NCI-H82 (cell line): ENCODE measurements around the gene FSTL4.
"Not testable (repeated sequence)": the region's sequence is repeated elsewhere in the genome, so short reads cannot be mapped to it uniquely, and the experiment has no call there.

ENCODE experiments used
- DNase-seq: peaks from one replicate; lab custom pipeline; 2025; lab: John Stamatoyannopoulos, UW

The FSTL4 gene

DNA sequence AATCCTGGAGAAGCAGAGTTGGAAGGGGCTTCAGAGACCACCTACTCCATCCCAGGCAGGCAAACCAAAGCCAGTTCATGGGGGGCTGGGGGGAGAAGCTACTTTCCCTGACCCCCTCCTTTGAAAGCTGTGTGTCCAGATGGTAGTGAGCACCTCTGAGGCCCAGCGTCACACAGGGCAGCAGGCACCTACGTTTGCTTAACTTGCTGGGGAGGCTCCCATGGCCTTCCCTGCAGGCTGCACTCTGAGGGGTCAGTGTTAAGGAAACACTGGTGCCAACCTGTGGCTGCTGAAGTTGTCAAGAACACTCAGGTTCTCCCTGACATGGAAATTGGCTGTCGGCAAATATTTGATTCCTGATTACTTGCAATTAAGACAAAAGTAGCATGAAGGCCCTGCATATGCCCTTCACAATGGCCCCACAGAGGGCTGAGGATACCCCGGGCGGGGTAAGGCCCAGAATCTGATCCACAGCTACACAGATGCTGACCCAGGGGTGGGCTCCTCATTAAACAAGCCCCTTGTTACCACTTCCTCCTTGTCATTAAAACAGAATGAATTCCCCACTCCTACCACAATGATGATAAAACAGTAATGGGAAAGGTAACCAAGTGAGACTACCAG, 208.5 kb downstream of the FSTL4 start:
- DNase-seq = no peak

DNA sequence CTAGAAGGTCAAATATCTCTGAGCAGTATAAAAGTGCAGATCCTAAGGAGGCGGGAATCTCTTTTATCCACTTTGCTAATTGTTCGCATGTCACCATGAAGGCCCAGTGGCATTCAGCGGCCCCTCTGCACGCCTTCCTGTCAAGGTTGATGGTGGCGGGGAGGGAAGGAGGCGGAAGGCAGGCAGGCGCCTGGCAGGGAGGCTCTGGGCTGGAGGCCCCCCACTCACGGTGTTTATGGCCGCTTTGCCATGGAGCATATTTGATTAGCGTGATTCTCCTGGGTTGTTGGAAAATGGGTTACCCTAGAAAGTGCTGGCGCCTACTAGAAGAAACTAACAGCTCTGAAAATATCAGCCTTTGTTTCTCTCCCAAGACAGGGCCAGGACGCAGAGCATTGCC, 209.6 kb downstream of the FSTL4 start:
- DNase-seq = no peak

DNA sequence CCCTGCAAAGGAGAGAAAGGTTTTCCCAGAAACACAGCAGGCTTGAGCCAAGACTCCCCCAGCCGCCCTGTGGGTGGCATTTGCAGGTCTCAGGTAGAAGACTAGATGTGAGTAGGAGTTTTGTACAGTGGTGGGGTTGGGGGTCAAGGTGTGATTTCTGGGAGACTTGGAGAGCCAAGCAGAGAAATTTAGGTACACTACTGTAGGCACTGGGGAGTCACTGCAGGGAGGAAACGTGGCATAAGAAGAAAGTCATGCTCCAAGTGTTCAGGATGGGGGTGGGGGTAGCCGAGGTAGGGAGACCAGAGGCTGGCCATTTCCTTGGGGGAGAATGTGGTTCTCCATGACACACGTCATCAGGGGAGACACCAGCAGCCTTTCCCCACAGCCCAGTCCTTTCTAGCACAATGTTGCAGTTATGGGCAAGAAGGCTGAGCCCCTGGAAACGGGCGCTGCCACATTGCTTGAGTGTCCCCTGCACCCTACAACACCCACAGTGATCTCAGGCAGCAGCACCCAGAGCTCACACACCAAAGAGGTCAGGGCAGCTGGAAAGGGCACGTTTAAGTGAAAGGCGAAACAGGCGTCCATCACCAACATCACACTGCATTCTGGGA, 210.5 kb downstream of the FSTL4 start:
- no peak for DNase-seq

DNA sequence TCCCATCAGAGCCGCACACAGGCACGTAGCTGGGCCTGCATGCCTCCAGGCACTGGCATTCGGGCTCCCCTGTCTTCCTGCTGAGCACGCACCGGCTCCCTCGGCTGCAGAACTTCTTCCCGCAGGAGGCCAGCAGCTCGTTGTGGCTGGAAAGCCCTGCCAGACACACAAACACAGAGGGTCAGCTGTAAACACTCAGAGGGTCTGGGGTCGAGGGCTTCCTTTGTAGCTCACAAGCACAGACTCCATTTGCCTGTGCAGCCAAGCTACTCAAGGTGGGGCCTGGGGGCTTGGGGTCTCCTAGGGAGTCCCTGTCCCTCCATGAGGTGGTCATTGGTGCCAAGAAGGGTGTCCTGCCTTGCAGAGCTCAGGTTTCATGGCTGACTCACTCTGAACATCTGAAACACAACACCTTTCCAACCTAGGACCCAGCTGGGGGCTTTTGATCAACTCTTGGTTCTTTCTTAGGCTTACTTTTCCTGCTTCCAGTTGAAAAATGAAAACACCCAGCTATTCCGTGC, 211.4 kb downstream of the FSTL4 start:
- no peak for DNase-seq

DNA sequence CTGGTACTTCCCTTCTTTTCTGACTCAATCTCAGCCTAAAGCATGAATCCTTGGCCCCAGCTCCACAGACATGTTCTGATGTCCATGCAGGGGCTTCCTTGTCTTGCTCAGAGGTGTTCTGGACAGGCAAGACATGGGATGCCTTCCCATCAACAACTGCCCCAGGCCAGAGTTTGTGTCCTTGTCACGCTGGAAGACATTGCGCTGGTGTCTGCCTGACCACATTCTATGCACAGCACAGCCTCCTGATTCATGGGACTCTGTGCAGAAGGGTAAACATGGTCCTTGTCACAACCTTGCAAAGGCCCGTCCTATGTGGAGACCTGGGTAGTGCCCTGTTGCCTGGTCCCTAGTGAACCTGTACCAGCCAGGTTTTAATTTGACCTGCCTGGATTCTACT, 212.2 kb downstream of the FSTL4 start:
- no peak for DNase-seq

DNA sequence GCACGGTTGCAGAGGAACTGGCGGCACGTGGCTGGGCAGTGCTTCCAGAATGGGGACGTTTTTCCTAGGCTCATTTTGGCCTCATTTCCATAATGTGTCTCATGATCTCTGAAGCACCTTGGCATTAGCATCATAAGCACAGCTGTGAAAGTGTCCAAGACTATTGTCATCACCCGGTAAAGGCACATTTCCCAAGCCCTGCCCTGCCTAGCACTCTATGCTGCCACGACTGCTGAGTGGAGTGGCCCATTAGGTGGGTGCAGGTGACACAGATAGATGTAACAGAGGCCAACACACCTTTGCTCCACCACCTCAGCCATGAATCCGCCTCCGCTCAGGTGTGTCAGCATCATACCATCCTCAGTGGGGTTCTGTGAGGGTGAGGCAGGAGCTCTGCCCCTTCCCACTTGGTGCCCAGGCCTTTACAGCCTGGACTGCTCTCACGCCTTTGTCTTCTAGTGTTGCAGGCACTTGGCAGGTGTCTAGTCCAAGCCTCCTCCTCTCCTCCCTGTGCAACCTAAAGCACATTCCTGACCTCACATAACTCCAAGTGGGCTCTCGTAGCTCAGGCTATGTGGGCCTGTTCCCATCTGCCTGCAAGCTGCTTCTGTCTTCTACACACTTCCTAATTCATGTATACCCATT, 213.0 kb downstream of the FSTL4 start:
- no peak for DNase-seq

DNA sequence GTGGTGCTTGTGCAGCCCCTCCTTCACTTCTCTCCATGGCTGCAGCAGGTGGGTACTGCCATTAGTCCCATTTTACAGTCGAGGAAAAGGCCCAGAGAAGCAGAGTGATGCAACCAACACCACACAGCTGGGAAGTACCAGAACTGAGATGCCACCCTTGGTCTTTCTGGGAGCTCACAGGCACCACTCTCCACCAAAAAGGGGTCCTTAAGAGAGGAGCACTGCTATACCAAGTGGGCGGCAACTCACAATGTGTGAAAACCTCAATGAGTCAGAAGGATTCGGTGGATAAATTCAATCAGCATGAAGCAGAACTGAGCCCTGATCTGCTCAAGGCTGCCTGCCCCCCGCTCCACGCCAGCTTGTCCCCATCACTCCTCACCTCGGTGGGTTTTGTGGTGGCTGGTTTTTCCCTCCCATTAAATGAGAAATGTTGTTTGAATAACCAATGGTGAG, 213.7 kb downstream of the FSTL4 start:
- DNase-seq = no peak

DNA sequence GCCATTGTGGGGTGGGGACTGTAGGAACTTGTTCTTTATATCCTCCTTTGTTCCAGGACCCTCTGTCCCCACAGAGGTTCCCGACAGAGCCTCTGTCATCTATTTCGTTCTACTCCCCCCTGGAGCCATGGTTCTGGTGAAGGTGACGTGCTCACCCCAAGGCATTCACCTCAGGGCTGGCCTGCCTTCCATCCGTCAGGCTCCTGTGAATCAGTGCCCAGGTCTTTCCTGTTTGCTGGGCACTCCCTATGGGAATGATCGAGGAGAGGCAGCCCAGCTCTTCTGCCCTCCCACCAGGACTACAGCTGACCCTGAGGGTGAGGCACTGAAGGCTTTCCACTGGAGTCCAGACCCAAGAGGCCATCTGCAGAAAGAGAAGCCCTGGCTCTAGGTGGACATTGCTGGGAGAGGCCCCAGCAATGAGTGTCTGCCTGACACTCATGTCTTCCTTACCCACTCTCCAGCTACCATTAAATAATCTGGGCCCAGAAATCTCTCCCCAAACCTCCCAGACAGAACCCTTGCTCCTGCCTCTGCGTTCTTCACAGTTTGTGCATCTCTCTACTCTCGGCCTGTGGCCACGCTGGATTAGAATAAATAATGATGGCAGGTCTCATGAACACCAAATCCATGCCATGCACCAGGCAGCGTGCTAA, 214.2 kb downstream of the FSTL4 start:
- no peak for DNase-seq

DNA sequence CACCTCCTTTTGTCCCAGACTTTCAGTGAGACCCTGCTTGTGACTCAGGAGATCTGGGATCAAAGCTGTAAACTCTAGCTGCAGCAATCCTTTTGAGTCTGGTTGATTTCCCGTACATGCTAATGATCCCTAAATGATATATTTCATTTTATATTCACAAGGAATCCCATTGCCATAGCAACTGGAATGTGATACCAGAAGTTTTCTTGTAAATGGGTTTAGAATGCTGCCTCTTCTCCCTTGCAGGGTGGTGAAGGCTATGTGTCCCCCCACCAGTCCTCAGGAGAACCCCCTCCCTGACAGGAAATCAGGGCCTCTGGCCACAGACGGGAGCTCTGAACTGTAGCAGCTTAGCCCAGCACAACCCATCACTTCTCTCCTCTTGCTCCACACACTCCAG, 215.0 kb downstream of the FSTL4 start:
- no peak for DNase-seq

DNA sequence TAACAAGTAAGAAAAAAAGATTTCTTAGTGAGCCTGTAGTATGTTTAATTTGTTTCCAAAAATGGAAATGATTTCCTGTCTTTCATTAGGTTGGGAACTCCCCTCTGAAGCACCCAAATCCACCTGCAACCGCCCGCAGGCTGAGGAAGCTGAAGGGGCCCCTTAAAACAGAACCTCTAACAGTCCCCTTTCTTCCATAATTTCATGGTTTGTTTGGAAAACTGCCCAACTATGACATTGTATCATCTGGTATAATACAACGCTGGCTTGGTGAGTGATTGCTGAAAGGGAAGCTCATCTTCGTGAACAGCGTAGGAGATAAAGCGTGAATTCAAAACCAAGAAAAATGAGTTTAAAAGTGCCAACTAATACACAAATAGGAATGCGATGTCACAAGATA, 215.5 kb downstream of the FSTL4 start:
- DNase-seq = no peak

DNA sequence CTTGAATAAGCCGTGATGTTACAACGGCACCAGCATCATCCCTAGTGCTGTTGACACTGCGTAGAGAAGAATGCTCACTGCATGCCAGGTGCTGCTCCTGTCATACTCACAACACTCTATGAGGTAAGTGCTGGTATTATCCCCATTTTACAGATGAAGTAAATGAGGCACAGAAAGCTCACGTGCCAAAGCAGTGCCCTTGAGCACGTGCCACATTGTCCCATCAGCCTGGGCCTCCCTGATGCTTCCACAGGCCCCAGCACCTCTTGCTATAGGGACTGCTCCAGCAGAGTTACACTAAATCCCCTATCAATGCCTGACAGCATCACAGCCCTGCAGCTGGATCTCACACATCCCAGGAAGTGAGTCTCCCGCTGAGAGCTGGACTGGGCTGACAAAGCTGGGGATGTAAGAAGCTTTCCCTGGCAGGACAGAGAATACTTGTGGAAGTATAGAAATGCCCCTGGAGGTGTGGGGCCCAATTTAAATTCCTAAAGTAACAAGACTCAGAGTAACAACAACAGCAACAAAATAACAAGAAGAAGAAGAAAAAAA, 216.1 kb downstream of the FSTL4 start:
- no peak for DNase-seq

DNA sequence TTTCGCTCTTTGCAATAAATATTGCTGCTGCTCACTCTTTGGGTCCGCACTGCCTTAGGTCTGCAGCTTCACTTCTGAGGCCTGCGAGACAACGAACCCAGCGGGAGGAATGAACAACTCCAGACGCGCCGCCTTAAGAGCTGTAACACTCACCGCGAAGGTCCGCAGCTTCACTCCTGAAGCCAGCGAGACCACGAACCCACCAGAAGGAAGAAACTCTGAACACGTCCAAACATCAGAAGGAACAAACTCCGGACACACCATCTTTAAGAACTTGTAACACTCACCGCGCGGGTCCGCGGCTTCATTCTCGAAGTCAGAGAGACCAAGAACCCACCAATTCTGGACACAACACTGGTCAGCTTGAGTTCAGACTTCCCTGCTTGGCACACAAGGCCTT, 217.1 kb downstream of the FSTL4 start:
- not testable (repeated sequence) for DNase-seq

DNA sequence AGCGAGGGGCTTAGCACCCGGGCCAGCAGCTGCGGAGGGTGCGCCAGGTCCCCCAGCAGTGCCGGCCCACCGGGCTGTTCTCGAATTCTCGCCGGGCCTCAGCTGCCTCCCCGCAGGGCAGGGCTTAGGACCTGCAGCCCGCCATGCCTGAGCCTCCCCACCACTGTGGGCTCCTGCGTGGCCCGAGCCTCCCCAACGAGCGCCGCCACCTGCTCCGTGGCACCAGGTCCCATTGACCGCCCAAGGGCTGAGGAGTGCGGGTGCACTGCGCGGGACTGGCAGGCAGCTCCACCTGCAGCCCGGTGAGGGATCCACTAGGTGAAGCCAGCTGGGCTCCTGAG, 217.9 kb downstream of the FSTL4 start:
- not testable (repeated sequence) for DNase-seq

DNA sequence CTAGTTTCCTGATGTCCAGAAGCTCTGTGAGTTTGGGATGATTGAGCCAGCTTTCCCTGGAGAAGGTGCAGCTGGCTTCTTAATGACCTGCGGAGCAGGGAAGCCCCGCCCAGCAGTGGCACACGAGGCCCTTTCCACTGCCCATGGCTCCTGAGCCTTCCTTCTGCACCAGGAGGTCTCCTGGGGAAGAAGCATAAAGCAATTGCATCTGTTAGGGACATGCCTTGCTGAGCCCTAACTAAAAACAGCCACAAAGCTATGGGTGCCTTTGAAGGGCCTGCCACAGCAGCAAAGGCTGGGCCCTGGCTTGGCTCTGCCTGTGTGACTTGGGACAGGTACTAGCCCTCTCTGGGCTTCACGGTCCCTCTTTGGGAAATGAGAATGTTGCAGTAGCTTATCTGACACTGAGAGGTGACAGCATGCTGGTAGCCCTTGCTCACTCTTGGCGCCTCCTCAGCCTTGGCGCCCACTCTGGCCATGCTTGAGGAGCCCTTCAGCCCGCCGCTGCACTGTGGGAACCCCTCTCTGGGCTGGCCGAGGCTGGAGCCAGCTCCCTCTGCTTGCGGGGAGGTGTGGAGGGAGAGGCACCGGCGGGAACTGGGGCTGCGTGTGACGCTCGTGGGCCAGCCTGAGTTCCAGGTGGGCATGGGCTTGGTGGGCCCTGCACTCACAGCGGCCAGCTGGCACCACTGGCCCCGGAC, 218.4 kb downstream of the FSTL4 start:
- no peak for DNase-seq

DNA sequence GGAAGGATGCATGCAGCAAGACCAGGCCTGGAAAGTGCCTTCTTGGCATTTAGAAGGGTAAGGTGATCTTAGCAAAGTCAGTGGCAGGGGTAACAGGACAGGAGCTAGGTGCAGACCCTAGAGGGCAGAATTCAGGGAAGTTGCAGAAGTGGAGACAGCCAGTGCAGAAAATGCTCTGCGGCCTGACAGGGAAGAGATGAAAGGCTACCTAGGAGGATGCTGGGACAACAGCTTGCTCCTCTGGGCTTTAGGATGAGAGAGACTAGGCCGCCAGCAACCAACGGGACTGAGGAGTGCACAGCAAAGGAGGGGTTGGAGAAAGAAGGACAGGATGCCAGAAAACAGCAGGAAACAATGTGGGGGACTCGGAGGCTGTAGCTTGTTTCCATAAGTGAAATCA, 219.9 kb downstream of the FSTL4 start:
- DNase-seq = no peak

DNA sequence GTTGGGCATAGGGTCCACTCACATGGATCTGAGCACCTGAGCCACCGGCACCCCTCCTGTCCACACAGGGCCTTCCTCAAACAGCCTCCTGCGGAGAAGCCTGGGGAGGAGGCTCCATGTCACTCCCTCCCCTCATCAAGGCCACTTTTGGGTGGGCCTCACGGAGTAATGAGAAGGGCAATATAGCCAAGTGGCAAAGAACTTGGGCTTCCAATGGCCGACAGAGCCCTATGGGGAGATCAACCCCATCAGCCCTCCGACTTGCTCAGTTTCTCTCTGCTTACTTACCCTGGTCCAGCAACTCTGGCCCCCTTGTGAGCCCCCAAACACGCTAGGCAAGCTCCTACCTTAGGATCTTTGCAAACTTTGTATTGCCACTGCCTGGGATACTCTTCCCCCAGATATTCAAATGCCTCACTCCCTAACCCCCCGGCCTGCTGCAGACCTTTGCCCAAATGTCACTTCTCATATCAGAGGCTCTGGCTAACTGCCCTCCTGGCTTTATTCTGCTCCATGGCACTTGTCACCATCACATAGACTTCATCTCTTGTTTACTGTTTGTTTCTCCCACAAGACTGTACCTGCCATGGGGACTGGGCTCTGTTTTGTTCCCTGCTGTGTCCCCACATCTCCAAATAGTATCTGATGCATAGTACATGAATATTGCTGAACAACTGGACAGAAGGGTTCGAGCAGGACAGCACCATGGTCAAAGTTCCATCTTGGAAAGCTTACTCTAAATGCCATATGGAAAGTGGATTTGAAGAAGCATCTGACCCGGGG, 220.8 kb downstream of the FSTL4 start:
- DNase-seq = no peak

DNA sequence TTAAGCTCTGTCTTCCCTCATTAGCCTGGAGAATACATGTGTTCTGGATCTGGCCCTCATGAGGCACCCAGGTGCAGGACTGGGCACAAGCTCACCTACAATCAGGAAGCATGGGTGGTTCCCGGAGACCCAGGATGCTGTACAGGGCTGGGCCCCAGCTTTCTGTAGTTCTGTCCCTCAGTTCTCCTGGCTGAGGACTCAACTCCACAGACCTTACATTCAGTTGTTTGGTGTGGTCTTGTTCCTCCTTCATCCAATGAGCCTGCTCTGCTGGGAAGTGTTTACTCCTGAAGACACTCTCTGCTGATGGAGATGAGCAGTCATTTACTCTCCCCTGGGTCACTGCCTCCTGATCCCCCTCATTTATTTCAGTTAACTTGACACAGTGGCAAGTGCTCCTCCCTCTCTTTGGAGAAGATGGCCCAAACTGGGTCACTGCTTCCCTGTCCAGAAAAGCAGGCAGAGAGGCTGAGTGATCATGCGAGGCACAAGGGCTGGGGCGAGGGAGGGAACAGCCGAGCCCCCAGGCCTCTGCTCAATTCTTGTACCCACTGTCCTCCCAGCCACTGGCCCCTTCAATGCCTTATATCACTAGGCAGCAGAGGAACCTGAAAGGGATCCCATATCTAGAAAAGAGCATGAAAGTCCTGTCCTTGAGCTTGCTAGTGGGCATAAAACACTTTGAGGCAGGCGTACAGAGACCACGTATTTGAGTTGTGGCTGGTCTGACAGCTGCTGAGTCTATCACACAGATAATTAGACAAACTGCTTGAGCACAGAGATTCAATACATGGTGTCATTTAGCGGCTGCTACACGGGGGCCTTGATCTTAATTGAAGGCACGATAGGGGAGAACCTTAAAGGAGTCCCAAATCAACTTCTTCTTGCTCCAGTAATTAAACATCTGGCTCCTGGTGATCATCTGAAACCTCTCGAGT, 221.7 kb downstream of the FSTL4 start:
- no peak for DNase-seq

DNA sequence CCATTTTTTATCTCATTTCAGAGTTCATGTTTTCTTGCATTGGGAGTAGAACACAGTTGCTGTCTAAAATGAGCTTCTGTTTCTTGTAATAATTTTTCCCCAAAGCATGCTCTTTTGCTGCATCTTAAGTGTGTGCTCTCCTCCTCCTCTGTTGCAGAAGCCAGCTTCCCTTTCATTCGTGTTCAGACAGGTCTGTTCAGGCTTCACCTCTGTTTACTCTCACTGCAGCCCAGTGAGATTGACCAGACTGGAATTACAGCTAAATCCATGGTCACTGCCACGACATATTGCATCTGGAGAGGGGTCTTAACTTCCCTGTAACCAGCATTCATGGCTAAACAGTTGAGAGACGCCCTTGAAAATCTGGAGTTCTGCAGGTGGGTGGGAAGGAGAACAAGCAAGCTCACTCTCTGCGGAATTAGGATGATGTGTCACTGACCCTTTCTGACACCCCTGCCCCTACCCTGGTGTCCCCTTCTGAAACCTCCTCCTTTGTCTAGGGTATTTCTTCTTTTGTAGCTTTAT, 223.2 kb downstream of the FSTL4 start:
- DNase-seq = no peak

DNA sequence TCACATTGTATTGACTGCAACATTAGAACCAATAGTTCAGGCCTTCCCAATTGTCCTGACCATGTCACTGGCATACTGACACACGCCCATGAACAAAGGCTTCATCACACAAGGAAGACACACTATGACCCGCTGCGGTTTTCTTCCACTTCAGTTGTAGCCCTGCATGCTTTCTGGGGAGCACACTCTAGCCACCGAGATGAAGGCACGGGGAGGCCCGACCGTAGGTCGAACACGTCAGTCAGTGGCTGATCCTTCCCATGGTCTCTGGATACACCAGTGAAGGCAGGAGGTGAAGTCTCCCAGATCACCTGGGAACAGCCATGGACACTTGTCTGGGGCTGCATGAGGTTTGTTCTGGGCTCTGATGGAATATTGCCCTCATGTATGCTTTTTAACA, 224.7 kb downstream of the FSTL4 start:
- DNase-seq = no peak

DNA sequence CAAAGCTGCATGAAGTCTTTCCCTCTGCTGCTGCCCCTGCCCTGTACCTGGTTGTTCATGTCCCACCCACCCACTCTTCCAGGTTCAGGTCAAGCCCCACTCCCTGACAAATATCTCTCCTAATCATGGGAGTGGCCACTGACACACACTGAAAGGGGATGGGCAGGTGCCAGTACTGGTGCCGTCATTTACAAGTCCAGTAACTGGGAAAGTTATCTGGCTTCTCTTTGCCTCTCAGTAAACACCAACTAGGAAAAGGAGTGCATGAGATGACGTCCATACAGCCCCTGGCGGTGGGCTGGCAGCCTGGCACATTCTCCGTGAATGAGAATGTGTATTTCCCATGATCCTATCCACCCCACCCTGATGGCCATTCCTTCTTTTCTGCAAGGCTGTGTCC, 225.2 kb downstream of the FSTL4 start:
- DNase-seq = no peak
